Measurements from ENCODE around the gene SARS2.
A peak's percentile ranks its signal among the peaks of the same experiment; 100 is the strongest.

Gene SARS2

DNA sequence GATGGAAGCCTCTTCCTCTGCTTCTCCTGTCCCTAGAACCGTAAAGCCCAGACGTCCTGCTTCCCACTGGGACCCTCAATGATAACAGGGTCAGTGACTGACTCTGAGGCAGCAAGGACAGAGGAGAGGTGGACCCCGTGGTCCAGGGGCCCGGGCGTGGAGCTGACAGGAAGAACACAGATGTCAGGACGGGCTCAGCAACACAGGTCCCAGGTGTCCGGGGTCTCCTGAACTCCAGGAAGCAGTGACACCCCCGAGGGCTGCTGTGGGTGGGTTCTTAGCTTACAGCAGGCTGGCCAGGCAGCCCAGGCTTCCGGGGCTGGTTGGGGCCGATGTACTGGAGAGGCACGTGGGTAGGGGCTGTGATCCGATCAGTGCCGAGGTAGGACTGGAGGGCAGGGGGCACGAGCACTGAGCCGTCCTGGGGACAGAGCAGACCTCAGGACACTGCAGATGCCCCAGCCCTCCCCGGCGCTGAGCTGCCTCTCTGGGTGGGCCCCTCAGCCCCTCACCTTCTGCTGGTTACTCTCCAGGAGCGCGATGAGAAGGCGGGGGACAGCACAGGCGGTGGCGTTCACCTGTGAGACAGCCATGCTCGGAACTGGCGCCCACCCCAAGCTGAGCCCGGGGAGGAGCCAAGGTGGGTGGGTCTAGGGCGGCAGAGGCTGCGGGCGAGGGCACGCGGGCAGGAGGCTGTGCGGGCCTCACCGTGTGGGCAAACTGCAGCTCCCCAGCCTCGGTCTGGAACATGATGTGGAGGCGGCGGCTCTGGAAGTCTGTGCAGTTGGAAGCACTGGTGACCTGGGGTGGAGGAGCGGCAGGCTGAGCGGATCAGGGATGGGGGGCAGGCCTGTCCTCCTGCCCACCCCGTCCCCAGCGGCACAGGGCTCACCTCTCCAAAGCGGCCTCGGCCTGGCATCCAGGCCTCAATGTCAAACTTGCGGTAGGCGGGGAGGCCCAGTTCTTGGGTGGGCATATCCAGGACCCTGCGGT lies 14.9 kb downstream of the SARS2 start:
- no peak for DNase-seq

DNA sequence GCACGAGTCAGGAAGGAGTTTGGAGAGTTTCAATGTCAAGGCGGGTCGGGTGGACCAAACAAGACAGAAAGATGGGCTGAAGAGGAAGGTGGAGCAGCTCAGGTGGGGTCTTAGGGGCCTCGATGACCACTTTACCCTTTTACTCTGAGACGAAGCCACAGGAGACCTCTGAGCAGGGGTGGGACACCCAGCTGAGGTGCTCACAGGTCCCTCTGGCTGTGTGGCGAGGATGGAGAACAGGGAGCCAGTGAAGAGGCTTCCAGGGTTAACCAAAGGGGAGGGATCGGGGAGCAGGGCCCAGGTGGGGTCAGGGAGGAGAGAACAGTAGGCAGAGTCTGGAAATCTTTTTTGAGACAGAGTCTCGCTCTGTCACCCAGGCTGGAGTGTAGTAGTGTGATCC lies 16.6 kb downstream of the SARS2 start:
- DNase-seq: no peak

DNA sequence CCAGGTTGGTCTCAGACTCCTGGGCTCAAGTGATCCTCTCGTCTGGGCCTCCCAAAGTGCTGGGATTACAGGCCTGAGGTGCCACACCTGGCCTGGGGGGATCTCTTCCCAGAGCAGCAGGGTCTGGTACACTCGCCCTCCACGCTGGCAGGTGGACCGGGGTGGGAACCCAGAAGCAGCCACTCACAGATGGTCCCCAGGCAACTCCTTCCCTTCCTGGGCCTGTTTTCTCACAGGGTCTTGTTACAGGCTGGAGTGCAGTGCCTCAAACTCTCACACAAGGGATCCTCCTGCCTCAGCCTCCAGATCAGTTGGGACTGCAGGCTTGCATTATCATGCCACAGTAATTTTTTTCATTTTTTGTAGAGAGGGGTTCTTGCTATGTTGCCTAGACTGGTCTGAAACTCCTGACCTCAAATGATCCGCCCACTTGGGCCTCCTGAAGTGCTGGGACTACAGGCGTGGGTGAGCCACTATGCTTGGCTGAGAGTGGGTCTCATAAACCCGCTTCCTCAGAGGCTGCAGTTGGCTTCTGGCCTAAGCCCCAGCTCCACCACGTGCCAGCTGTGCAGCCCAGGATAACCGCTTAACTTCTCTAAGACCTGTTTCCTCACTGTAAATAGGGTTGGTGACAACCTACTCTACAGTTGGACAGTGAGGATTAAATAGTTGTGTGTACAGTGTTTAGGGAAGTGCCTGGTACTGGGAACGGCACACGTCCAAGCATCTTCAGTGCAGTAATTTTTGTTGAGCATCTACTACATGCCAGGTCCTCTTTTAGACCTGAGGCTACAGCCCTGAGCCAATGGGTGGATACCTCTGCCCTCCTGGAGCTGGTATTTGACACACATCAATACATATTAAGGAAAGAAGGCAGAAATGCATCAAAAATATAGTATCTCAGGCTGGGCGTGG lies 17.7 kb downstream of the SARS2 start:
- no peak for DNase-seq

DNA sequence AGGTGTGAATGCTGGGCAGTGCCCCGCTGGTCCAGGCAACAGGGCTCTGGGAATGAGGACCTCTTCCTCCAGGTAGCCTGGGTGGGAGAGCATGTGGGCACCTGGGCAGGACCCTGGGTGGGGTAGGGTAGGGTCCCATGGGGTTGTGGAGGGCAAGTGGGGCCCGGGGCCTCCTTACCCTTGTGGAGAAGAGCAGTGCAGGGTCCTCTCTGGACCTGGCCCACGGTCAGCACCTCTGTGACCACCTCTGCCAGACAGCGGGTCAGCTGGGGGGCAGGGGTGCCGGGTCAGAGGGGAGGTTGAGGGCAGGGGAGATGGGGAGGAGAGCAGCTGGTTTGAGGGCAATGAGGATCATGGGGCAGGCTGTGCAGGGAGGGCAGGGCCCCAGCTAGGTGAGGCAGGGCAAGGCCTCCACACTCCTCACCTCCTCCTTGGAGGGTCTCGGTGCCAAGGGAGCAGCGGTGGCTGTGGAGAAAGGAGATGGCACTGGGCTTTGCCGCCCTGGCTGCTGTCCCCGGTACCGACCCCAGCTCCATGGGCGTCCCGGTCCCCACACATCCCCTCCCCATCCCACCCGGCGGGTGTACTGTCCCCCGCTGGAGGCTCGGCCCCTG lies 19.1 kb downstream of the SARS2 start:
- DNase-seq: no peak

DNA sequence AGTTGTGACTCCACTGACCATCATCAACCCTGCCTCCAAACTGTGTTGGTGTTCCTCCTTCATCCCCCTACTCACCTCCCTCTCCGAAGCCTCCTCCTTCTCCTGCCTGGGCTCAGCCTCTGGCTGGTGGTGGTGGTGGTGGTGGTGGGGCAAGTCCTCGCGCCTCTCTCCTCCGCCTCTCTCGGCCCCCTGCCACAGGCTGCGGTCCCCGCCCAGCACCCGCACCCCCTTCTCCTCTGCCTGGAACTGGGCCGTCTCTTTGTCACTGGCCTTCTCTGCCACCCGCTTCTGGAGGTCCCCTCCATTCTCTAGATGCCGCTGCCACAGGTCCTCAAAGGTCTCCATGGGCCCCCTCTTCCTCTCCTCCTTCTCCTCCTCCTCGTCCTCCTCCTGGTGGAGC lies 20.1 kb downstream of the SARS2 start:
- DNase-seq: no peak

DNA sequence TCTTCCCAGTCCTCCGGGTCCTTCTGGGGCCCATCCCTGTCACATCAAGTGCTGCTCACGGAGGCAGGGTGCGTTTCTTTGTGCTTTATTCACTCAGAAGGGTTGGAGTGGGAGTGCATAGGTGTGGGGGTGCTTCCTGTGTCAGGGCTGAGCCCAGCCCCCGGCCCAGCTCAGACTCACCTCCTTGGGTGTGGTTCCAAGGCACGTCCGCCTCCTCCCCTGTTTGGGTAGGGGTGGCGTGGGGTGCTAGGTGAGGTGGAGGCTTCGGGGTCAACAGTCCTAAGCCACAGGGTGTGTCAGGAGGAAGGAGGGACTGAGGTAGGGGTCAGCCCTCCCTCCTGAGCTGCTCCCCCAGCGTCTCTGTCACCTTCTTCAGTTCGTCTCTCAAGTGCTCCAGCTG lies 21.7 kb downstream of the SARS2 start:
- no peak for DNase-seq

DNA sequence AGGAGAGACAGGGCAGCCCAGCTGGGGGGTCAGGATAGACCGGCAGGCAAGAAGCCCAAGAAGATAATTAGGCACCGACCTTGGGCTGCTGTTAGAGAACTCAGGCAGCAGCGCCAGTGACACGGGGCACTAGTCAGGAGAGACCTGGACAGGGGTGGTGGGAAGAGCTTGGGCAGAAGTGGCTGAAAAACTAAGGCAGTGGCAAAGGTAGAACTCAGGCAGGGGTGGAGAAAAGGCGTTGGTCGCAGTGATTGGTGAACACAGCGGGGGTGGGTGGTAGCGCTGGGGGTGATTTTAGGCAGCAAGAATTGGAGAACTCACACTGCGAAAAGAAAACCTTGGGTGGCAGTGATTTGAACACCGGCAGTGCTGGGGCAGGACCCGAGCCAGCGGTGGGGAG lies 22.9 kb downstream of the SARS2 start:
- DNase-seq: no peak

DNA sequence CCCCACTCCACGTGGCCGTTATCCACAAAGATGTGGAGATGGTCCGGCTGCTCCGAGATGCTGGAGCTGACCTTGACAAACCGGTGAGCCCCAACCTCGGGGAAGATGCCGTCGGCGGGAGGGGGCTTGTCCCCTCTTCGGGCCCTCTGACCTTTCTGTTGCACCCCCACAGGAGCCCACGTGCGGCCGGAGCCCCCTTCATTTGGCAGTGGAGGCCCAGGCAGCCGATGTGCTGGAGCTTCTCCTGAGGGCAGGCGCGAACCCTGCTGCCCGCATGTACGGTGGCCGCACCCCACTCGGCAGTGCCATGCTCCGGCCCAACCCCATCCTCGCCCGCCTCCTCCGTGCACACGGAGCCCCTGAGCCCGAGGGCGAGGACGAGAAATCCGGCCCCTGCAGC lies 23.3 kb downstream of the SARS2 start:
- DNase-seq: no peak

DNA sequence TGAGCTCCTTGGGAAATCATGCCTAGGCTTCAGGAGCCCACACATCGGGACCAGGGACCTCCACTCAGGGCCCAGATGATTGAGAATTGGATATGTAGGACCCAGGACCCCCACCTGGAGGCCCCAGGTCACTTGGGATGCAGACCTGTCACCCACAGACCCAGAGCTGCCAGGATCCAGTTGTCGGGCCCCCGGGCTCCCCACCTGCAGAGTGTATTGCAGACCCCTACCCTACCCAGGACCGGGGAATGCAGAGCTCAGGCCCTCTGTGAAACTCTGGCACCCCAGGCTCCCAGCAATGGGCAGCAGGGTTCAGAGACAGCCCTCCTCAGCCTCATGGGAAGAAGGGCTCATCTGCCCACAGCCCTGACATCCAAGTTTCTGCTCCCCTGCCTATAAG lies 24.9 kb downstream of the SARS2 start:
- no peak for DNase-seq

DNA sequence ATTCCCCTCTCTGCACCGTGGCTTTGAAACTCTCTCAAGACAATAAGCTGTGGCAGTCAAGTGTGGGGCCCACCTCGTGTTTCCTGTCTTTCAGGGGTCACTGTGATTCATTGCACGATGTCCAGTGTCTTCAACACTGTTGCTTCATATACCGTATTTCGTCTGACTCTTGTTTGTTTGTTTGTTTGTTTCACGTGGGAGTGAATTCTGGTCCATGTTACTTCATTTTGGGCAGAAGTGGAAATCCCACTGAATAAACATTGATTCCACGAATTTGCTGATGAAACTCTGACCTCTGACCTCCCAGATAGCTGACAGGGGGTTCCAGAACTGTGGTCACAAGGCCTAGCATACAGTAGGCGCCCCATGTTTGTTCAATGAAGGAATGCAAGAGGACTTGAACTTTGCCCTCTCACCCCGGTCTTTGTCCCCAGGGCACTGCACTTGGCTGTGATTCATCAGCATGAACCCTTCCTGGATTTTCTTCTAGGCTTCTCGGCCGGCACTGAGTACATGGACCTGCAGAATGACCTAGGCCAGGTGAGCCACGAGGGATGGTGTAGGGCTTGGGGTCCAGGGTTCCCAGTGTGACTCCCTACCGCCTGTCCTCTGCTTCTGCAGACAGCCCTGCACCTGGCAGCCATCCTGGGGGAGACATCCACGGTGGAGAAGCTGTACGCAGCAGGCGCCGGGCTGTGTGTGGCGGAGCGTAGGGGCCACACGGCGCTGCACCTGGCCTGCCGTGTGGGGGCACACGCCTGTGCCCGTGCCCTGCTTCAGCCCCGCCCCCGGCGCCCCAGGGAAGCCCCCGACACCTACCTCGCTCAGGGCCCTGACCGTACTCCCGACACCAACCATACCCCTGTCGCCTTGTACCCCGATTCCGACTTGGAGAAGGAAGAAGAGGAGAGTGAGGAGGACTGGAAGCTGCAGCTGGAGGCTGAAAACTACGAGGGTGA lies 25.7 kb downstream of the SARS2 start:
- DNase-seq: no peak

DNA sequence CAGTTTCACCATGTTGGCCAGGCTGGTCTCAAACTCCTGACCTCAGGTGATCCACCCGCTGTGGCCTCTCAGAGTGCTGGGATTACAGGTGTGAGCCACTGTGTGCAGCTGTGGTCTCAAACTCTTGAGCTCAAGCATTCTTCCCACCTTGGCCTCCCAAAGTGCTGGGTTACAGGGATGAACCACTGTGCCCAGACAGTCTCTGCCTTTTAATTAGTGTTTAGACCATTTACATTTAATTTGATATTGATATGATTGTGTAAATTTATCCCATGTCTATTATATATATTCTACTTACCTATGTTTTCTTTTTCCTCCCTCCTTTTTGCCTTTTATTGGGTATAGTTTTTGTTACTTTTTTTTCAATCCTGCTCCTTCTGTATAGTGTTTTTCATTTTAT lies 28.9 kb downstream of the SARS2 start:
- DNase-seq: no peak

DNA sequence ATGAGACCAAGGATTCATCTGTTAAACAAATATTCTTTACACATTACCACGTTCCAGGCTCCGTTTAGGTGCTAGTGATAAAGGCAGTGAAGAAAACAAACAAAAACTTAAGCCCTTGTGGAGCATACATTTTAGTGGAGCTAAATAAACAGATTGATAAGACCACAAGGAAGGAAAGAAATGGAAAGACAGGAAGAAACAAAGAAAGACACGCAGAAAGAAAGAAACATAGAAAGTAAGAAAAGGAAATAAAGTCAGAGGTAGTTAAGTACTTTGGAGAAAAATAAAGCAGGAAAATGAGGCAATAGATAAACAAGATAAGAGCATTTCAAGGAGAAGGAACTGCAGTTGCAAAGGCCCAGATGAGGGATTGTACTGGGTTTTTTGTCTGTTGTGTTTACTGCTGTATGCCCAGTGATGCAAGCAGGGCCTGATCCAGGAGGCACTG lies 29.8 kb downstream of the SARS2 start:
- DNase-seq: no peak

DNA sequence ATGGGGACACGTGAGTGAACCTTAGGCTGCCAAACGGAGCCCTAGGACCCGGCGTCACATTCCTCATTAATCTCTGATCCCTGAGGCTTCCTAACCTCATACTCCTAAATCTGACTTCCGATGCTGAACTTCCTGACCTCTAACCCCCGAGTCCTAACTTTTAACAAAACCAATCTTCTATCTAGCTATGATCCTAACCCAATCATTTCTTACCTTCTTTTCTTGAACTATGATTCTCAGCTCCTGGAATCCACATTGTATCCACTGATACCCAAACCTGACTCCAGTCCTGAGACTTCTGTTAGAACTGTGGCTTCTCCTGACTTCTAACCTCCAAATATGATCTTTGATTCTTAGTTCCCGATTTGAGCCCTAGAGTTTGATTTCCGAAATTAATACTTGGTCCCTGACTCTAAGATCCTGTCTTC lies 30.3 kb downstream of the SARS2 start:
- no peak for DNase-seq

DNA sequence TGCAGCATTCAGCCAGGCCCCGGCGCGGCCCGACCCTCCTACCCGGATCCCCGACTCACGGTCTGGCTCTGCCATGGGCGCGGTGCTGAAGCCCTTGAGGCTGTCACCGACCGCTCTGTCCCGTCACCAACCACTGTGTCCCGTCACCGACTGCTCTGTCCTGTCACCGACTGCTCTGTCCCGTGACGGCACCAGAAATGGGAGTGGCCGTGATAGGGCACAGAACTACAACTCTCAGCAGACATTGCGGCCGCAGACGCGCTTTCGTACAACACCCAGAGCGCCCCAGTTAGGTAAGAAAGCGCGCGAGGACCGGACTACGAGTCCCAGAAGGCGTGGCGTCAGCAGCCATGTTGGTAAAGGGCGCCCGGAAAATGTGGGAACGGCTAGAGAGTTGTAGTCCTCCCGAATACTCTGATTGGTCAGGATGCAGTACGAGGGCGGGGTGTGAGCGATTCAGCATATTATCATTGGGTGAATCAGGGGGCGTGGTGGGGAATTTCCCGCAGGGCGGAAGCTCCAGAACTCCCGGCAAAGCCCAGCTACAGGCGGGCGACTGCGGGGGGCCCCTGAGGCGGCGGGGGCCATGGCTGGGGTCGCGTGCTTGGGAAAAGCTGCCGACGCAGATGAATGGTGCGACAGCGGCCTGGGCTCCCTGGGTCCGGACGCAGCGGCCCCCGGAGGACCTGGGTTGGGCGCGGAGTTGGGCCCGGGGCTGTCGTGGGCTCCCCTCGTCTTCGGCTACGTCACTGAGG lies 30.9 kb downstream of the SARS2 start, which contains the start of the genes NFKBIB and SIRT2:
NFKBIB (plus strand) TSS at position 523 of the 755 bp plus-strand sequence; CDS start at position 587, 64 bp downstream.
SIRT2 (minus strand) TSS at position 172 of the 755 bp plus-strand sequence; CDS start at position 75, 97 bp downstream.
- DNase-seq: peak; percentile 97

DNA sequence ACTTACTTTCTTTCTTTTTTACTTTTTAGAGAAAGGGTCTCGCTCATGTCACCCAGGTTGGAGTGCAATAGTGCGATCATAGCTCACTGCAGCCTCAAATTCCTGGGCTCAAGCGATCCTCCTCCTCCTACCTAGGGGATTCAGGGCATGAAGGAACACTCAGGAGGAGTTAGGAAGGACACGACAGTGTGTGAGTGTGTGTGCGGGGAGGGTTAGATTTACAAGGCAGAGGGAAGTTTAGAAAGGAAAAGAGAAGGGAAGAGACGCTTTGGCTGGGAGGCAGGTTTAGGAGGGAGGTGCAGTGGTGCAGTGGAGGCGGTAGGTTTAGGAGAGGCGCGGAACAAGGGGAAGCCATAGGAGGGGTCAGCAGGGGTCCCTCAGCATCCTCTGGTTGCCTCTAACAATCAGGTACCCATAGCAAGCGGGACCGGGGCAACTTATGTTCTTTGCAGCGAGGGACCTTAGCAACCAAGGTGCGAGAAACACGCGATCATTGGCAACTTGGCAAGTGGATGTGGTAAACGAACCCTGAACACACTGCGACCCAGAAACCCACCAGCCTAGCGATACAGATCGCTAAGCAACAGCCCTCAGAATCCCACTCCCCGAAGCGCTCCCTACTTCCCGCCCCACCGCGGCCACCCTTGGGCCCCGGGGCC lies 31.6 kb downstream of the SARS2 start:
- no peak for DNase-seq

DNA sequence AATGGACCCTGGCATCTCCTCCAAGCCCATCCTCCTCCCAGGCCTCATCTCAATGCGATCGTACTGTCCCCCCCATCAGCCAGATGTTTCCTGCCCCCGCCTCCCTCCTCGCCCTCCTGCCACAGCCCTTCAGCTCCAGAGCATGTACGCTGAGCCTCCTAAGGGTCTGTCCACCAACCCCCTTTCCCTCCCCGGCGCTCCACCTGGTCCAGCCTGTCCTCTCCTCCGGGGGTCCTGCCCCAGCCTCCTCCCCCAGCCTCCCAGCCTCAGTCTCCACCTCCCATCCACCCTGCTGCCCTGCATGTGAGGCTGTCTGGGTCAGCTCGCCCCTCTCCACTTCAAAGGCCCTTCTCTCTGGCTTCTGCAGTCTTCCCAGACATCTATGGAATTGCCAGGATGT lies 35.6 kb downstream of the SARS2 start:
- no peak for DNase-seq

DNA sequence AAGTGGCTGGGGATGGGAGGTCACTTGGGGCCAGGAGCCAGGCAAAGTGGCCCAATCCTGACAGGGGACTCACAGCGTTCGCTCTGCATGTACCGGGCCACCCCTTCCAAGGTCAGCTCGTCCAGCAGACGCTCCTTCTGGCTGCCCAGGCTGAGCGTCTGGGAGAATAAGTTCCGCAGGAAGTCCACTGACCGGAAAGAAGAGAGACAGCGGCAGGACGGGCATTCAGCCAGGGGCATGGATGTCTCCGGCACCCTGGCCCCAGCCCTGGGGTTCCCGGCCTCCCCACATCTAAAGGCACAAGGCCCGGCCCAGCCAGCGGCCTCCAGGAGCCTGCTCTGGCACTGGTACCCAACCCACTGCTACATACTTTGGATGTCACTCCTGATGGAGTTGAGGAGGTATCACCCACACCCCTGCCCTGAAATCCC lies 37.2 kb downstream of the SARS2 start:
- no peak for DNase-seq

DNA sequence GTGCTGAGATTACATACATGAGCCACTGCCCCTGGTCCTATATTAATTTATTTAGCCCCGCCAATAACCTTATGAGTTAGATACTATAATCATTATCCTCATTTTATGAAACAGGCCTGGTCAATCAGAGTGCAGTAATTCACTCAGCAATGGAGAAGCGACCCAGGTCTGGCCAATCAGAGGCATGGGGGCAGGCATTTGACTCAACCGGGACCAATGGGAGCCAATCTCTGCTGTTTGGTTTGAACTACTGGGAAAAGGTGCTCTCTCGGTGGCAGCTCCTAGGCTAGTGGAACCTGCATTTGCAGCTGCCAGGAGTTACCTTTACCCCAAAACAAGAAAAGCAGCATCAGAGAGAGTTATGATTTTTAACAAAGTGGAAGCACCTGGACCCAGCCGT lies 37.7 kb downstream of the SARS2 start:
- no peak for DNase-seq

DNA sequence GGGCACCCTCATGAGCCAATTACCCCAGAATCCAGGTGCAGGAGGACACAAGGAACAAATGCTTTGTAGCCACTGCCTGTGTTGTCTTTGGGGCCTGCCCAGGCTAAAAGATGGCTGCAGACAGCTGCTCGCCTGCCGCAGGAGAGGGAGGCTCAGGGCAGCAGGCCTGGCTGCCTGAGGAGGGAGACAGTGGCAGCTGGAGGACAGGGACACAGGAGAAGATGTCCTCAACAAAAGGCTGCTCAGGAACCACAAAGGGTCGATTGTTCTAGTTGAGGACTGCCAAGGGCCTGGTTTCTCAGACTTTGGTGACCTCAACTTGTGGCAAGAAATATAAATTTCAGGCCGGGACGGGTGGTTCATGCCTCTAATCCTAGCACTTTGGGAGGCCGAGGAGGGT lies 38.8 kb downstream of the SARS2 start:
- no peak for DNase-seq

DNA sequence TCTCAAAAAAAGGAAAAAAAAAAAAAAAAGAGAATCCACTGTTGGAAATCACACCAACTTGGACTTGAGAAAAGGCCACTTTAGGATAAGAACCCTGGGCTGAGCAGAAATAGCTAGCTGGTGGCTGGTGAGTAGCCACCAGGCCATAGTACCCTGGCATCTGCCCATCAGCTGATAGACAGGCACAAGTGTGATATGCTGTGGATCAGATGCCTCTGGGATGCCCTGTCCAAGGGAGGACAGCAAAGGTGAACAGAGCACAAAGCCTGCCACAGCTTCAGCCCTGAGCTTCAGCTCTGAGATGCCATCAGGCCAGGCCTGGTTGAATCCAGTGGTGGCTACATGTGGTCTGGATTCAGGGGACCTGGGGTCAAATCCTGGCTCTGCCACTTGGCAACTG lies 39.9 kb downstream of the SARS2 start:
- DNase-seq: no peak
